SK-N-MC (cell line): ENCODE data around the gene CMIP.

ENCODE experiments used
- DNase-seq: peaks from one replicate; pipeline ENCODE4 v3.0.0-alpha.2; 2011; ENCODE audit warnings: low read depth, low spot score
- H3K27ac ChIP-seq: fragments of 200-600 bp; sonication (generic); 2 replicates; pipeline ENCODE4 v1.5.1; 2016; ENCODE audit warnings: mixed run types
- H3K36me3 ChIP-seq: fragments of 200-600 bp; sonication (generic); 2 replicates; pipeline ENCODE4 v1.6.1; 2017; ENCODE audit warnings: antibody characterized with exemption, low read length, mixed read lengths; ENCODE audit not compliant: insufficient read depth
- H3K4me3 ChIP-seq: fragments of 200-600 bp; sonication (generic); 2 replicates; pipeline ENCODE4 v1.5.1; 2016
- H3K9ac ChIP-seq: fragments of 200-600 bp; sonication (generic); 2 replicates; pipeline ENCODE4 v1.8.0; 2017; ENCODE audit warnings: mixed run types, mixed read lengths; ENCODE audit not compliant: insufficient read length
- H3K9me3 ChIP-seq: fragments of 200-600 bp; sonication (generic); 2 replicates; pipeline ENCODE4 v1.6.1; 2017; ENCODE audit warnings: low read depth, mild to moderate bottlenecking, antibody characterized with exemption, low read length, moderate library complexity, mixed read lengths
- EZH2 ChIP-seq: fragments of 200-600 bp; sonication (generic); IDR thresholded peaks from one replicate; pipeline ENCODE4 v1.6.1; 2017; ENCODE audit warnings: antibody characterized with exemption
- FOXP2 ChIP-seq: optimal IDR thresholded peaks from 2 replicates; pipeline ENCODE3; 2011; ENCODE audit warnings: mild to moderate bottlenecking, moderate library complexity; ENCODE audit not compliant: insufficient read depth; ENCODE audit errors: extremely low read length, control extremely low read depth
- POLR2AphosphoS5 ChIP-seq: IDR thresholded peaks from 2 replicates; pipeline ENCODE4 v1.6.1; 2012; ENCODE audit warnings: mild to moderate bottlenecking, low read depth, low read length, borderline replicate concordance

Gene CMIP

GRCh38 chr16:81692021-81692420 is 247.4 kb downstream of the CMIP start:
- DNase-seq: no peak
- no peaks in the 10 kb centered on the region for H3K36me3 ChIP-seq

DNA sequence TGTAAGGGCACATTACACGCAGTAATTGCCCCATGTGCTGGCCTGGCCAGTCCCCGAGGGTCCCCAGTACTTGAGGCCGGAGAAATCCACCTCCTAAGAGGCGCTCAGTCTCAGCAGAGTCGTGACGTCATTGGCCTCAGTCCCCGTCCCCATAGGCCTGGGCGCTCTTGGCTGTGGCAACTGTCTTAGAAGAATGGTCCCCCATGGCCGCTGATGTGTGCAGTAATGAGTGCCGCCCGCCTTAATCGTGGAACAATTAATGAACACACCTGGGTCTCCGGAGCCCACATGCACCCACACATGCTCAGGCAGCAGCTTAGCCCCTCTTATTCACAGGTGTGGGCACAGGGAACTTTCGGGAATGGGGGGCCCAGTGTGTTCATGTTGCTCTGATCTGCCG is 248.0 kb downstream of the CMIP start:
- no peaks in the 10 kb centered on the region for H3K36me3 ChIP-seq
- DNase-seq: no peak
- TF ChIP-seq POLR2AphosphoS5: no peak
- TF ChIP-seq EZH2: no peak
- no peak for TF ChIP-seq FOXP2
- H3K9me3 ChIP-seq: no peaks in the 10 kb centered on the region
- H3K9ac ChIP-seq: no peak overlapping the region
- H3K4me3 ChIP-seq: no peak overlapping the region
- no peak overlapping the region for H3K27ac ChIP-seq

More at GRCh38 chr16:81692021-81692420, 247.4 kb downstream of the CMIP start:
- Histone ChIP-seq H3K9me3 (no peaks in the 10 kb centered on the region), H3K4me3 (no peak overlapping the region), H3K27ac (no peak overlapping the region), H3K9ac (no peak overlapping the region)
- TF ChIP-seq EZH2 (no peak), POLR2AphosphoS5 (no peak), FOXP2 (no peak)

DNA sequence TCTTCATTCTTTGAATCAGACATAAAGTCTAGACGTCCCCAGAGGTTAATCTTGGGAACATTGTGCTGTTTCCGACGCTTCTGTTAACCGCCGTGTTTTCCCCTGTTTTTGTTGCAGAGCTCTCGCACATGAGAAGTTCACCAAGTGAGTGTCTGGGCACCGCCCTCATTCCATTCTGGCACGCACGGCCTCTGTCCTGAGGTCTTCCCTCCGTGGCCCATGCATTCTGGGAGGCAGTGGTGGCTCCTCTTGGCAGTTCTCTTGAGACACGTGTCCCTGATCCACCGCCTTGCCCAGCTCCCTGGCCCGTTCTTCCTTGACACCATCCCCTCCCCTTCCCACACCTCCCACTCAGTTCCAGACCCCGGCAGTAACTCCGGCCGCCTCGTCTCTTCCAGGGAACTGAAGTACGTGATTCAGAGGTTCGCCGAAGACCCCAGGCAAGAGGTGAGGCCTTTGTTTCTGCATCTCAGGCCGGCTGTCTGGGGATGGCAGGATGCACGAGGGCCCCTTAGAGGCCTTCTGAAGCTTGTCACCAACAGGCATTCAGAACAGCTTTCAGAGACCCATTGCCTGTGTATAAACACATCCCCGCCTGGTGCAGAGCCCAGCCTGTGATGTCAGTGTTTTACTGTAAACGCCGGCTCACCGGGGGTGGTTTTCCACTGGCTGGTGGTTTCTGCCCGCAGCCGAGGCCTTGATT is 248.6 kb downstream of the CMIP start:
- Histone ChIP-seq H3K9ac (no peak overlapping the region), H3K4me3 (no peak overlapping the region), H3K27ac (no peak overlapping the region), H3K36me3 (no peaks in the 10 kb centered on the region), H3K9me3 (no peaks in the 10 kb centered on the region)
- TF ChIP-seq FOXP2: no peak
- no peak for TF ChIP-seq EZH2
- no peak for TF ChIP-seq POLR2AphosphoS5
- no peak for DNase-seq

GRCh38 chr16:81693744-81694303 is 249.2 kb downstream of the CMIP start:
- no peak overlapping the region for H3K9ac ChIP-seq
- no peak overlapping the region for H3K4me3 ChIP-seq
- no peak for TF ChIP-seq EZH2
- no peak for TF ChIP-seq POLR2AphosphoS5
- no peak for TF ChIP-seq FOXP2
- H3K9me3 ChIP-seq: no peaks in the 10 kb centered on the region
- no peak overlapping the region for H3K27ac ChIP-seq
- no peaks in the 10 kb centered on the region for H3K36me3 ChIP-seq
- DNase-seq: no peak

DNA sequence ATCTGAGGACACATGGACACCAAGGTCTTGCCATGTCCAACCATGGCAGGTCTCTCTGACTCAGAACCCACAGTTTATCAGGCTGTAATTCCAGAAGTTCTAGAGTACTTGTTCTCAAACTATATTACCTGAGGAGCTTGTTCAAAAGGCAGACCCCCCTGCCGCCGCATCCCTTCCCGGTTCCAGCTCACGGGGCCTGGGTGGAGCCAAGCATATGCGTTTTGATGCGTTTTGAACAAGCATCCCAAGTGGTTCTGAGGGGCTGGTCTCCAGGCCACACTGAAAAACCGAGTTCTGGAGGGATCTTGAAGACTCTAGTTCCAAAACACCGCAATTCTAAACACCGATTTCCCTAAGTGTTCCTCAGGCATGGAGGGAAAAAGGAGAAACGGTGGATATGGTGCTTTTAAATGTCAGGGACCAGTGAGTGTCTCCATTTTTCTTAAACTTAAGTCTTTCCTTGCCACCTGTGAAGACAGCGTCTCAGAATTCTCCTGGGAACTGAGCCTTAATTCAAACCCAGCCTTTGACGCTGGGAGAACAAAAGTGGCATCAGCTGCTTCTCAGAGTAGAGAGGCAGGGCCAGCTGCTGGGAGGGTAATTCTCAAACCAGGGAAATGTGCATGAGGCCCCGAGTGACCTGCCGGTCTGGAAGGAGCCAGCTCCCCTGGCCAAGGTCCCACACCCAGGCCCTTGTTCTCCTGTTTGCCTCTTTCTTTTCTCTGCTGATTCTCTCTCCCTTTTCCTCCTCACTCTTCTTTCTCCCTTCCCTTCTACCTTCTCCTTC is 250.1 kb downstream of the CMIP start:
- no peak for TF ChIP-seq EZH2
- TF ChIP-seq POLR2AphosphoS5: no peak
- no peak for TF ChIP-seq FOXP2
- Histone ChIP-seq H3K27ac (no peak overlapping the region), H3K4me3 (no peak overlapping the region), H3K9ac (no peak overlapping the region), H3K9me3 (no peaks in the 10 kb centered on the region), H3K36me3 (no peaks in the 10 kb centered on the region)
- DNase-seq: no peak

GRCh38 chr16:81695321-81696165 is 250.9 kb downstream of the CMIP start:
- no peak overlapping the region for H3K27ac ChIP-seq
- DNase-seq: no peak
- no peaks in the 10 kb centered on the region for H3K36me3 ChIP-seq
- no peak for TF ChIP-seq FOXP2
- no peak for TF ChIP-seq POLR2AphosphoS5
- TF ChIP-seq EZH2: no peak
- no peak overlapping the region for H3K4me3 ChIP-seq
- no peaks in the 10 kb centered on the region for H3K9me3 ChIP-seq
- H3K9ac ChIP-seq: no peak overlapping the region

DNA sequence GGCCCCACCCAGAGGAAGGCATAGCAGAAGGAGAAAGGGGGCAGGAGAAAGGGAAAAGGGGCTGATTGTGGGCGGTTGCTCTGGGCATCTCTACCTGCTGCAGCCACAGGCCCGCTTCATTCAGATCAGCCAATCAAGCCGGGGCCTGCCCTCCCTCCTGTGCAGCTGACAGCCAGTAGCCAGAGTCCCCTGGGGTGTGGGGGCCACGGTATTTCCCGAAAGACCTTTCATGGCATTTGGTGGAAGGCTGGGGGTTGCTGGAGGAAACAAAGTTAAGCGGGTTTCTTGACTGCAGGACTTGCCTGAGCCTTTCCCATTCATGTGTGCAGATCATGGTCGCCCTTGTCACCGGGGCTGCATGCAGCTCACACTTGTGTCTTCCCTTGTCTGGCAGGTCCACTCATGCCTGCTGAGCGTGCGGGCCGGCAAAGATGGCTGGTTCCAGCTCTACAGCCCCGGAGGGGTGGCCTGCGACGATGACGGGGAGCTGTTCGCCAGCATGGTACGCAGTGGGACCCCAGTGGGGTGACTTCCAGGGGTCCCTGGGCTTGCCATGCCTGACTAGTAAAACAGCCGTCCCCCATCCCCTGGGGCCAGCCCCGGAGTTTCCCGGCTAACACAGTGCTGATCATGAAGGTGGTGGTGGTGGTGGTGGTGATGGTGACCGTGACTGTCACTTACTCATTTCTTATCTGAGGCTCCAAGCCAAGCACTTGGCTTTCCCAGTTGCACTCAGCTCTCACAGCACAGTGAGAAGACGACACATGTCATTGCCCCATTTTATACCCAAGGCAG is 251.8 kb downstream of the CMIP start:
- no peaks in the 10 kb centered on the region for H3K9me3 ChIP-seq
- TF ChIP-seq POLR2AphosphoS5 (no peak), FOXP2 (no peak), EZH2 (no peak)
- H3K4me3 ChIP-seq: no peak overlapping the region
- H3K9ac ChIP-seq: no peak overlapping the region
- DNase-seq: no peak
- H3K36me3 ChIP-seq: no peaks in the 10 kb centered on the region
- H3K27ac ChIP-seq: no peak overlapping the region
